ENCODE results near the gene MSH3.
A peak's percentile ranks its signal among the peaks of the same experiment; 100 is the strongest.

The MSH3 gene

DNA sequence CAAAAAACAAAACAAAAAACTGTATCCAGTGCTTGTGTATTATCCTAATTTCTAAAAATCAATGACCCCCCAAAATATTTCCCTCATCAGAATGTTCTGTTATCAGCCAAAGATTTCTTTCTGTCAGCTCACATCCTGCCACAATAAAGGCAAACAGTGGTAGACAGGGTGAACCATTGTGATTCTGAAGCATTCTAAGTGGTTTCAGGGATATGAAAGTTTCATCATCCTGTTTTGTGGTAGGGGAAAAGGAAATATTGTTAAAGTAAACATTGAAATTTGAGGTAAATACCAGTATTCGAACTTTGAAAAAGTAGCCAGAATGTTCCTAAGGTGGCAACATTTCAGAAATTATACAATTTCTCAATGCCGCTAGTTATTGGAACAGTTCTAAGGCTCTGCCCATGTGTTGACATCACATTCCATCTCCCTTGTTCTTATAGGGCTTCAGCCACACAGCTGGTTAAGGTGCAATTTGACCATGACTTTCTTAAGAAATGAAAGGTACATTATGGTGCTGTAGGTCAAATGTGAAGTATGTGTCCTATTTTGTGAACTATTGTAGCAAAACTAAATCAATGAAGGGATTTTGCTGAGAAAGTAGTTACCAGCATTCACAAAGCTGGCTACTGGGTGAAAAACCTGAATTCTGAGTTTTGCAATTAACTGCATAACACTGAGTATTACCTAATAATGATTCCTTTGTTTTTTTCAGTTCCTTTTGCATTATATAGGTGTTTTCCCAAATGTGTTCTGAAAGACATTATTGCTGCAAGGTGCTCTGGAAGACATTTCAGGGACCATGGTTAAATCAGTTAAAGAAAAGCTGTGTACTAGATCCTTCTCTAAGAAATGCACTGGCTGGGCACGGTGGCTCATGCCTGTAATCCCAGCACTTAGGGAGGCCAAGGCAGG, 198.1 kb downstream of the MSH3 start:
- TF ChIP-seq, protein P1, sequence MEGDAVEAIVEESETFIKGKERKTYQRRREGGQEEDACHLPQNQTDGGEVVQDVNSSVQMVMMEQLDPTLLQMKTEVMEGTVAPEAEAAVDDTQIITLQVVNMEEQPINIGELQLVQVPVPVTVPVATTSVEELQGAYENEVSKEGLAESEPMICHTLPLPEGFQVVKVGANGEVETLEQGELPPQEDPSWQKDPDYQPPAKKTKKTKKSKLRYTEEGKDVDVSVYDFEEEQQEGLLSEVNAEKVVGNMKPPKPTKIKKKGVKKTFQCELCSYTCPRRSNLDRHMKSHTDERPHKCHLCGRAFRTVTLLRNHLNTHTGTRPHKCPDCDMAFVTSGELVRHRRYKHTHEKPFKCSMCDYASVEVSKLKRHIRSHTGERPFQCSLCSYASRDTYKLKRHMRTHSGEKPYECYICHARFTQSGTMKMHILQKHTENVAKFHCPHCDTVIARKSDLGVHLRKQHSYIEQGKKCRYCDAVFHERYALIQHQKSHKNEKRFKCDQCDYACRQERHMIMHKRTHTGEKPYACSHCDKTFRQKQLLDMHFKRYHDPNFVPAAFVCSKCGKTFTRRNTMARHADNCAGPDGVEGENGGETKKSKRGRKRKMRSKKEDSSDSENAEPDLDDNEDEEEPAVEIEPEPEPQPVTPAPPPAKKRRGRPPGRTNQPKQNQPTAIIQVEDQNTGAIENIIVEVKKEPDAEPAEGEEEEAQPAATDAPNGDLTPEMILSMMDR (IDR thresholded peaks at IDR 0.05; ENCODE audit: low read depth, low read length): no peak
- no peak overlapping the region for H3K4me3 ChIP-seq (ENCODE audit: low read depth, low read length)
- in situ Hi-C loops (cut with HindIII; ENCODE audit: low sequenced_read_pairs): no loop called here
- no peak for DNase-seq (ENCODE audit: low read depth, low spot score)

DNA sequence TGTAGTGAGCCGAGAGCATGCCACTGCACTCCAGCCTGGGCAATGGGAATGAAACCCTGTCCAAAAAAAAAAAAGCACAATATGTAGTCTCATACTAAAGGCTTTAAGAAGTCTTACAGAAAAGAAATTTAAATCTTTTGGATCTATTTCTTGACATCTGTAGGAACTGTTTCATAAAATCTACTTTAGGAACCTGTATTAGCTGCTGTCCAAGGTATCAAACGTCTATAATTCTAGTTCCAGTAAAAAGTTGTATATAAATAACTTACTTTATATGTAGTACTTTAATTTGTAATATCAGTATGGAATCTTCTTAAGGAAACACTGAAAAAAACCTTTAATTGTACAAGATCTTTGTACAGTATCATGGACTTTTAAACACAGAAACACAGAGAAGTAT, 199.0 kb downstream of the MSH3 start:
- no peak for DNase-seq (ENCODE audit: low read depth, low spot score)
- H3K4me3 ChIP-seq (ENCODE audit: low read depth, low read length): no peak overlapping the region
- TF ChIP-seq, protein P1 (IDR thresholded peaks at IDR 0.05; ENCODE audit: low read depth, low read length): no peak
- in situ Hi-C loops (cut with HindIII; ENCODE audit: low sequenced_read_pairs): no loop called here

DNA sequence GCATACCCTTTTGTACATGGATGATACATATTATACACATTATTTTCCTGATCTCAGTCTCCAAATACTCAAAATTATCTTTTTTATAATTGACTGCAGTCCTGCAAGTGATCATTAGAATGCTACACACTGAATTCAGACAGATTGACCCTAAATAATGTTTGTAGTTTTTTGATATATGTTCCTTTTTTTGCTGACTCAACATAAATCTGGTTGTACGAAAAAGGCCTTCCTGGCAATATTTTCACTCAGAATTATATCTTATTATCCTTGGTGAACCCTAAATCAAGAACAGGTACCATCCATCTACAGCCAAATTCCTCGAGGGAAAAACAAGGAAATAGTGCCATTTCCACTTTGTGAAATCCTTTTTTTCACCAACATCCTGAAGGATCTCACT, 200.1 kb downstream of the MSH3 start:
- TF ChIP-seq, protein P1 (IDR thresholded peaks at IDR 0.05; ENCODE audit: low read depth, low read length): no peak
- DNase-seq (ENCODE audit: low read depth, low spot score): no peak
- H3K4me3 ChIP-seq (ENCODE audit: low read depth, low read length): no peak overlapping the region
- in situ Hi-C loops (cut with HindIII; ENCODE audit: low sequenced_read_pairs): no loop called here

DNA sequence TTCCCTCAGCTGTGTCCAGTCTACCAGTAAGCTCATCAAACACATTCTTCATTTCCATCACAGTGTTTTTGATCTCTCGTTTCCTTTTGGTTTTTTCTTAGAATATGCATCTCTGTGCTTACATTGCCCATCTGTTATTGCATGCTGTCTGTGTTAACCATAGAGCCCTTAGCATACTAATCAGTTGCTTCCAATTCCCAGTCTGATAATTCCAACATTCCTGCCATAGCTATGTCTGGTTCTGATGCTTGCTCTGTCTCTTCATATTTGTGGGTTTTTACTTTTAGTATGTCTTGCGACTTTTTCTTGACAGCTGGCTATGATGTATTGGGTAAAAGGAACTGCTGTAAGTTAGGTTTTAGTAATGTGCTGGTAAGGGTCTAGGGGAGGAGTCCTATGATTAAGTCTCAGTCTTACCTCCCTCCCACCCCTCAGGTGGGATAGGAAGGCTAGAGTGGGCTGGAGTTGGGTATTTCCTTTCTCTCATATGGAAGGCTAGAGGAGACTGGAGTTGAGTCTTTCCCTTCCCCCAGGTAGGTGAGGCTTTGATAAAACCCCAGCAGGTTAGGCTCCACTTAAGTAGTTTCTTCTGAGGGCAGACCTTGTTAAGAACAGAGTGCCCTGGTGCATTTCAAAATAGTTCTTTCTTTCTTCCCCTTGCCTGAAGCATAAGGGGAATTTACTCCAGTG, 206.6 kb downstream of the MSH3 start:
- TF ChIP-seq, protein P1 (IDR thresholded peaks at IDR 0.05; ENCODE audit: low read depth, low read length): no peak
- in situ Hi-C loops (cut with HindIII; ENCODE audit: low sequenced_read_pairs): no loop called here
- DNase-seq (ENCODE audit: low read depth, low spot score): peak; percentile 29
- H3K4me3 ChIP-seq (ENCODE audit: low read depth, low read length): no peak overlapping the region

DNA sequence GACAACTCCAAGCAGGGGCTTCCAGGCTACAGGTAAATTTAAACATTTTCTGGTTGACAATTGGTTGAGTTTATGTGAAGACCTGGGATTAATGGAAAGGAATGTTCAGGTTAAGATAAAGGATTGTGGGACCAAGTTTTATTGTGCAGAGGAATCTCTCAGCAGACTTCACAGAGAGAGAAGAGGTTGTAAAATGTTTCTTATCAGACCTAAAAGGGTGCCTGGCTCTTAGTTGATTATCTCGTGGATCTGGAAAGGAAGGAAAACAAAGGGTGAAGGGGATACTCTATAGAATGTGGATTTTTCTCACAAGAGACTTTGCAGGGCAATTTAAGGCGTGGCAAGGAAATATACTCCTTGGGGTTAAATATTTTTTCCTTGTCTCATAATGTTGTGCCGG, 209.3 kb downstream of the MSH3 start:
- TF ChIP-seq, protein P1 (IDR thresholded peaks at IDR 0.05; ENCODE audit: low read depth, low read length): no peak
- in situ Hi-C loops (cut with HindIII; ENCODE audit: low sequenced_read_pairs): no loop called here
- H3K4me3 ChIP-seq (ENCODE audit: low read depth, low read length): no peak overlapping the region
- DNase-seq (ENCODE audit: low read depth, low spot score): no peak

DNA sequence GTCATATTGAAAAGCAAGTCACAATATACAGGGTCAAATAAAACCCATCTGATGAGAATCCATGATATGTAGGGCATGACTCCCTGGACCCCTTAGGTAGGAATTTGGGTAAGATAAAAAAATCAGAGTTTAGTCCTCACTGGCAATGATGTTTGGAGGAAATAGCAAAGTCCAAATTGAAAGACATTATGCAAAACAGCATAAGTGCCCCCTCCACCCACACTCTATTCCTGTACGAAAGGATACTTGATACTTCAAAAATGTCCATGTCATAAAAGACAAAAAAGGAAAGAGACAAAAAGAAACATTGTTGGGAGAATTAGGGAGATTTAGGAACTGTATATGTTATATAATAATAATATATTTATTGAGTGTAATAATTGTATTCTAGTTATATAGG, 209.7 kb downstream of the MSH3 start:
- no peak for DNase-seq (ENCODE audit: low read depth, low spot score)

More for the DNA sequence above, 209.7 kb downstream of the MSH3 start:
- in situ Hi-C loops (cut with HindIII; ENCODE audit: low sequenced_read_pairs): no loop called here
- H3K4me3 ChIP-seq (ENCODE audit: low read depth, low read length): no peak overlapping the region
- TF ChIP-seq, protein P1 (IDR thresholded peaks at IDR 0.05; ENCODE audit: low read depth, low read length): no peak
